Ovary (tissue), 9 donors: ENCODE data around the gene PLXNB2. TPM values are rescaled to one million over a fixed set of nuclear protein-coding genes. Genes with fewer than 3 reads are reported as not detected.

Experiments
- DNase-seq, 5 donors: peaks; one replicate each; pipeline ENCODE4 v3.0.0-alpha.2; 2019 to 2020
- H3K27ac ChIP-seq, 2 donors: fragments of 200-600 bp; one replicate each; pipeline versions ENCODE4 v1.5.1 to v1.8.0; 2019 to 2022
- H3K27me3 ChIP-seq: fragments of 200-600 bp; one replicate; pipeline ENCODE4 v1.8.0; 2022
- H3K36me3 ChIP-seq: fragments of 200-600 bp; sonication (generic); one replicate; pipeline ENCODE4 v1.5.1; 2019
- H3K4me1 ChIP-seq: one replicate; pipeline ENCODE4 v1.8.1; 2013; ENCODE audit warnings: mild to moderate bottlenecking, moderate library complexity; ENCODE audit not compliant: insufficient read depth
- H3K4me3 ChIP-seq: fragments of 200-600 bp; sonication (generic); one replicate; pipeline ENCODE4 v1.5.1; 2017
- H3K9me3 ChIP-seq, 2 donors: fragments of 200-600 bp in 1 of 2; sonication (generic) in 1 of 2; one replicate each; pipeline versions ENCODE4 v1.5.1 to v1.8.1; 2013 to 2019; ENCODE audit warnings: mild to moderate bottlenecking in 1 of 2, moderate library complexity in 1 of 2
- EP300 ChIP-seq: sonication (generic); formaldehyde crosslinking; IDR thresholded peaks from one replicate; pipeline ENCODE4 v1.6.1; 2017; ENCODE audit warnings: antibody characterized with exemption
- POLR2A ChIP-seq: fragments of 450-650 bp; IDR thresholded peaks from one replicate; pipeline ENCODE4 v1.6.1; 2017; ENCODE audit warnings: antibody characterized with exemption, mild to moderate bottlenecking, moderate library complexity
- WGBS, 3 donors: extraction: QIAGEN DNeasy Blood & Tissue Kit in 1 of 3; methylation state at CpG; one replicate each; pipeline versions ENCODE4 v1.1.5 to v1.1.7; 2013 to 2017; 5-methylcytosine and 5-hydroxymethylcytosine counted together
- intact Hi-C, 4 donors: fragments of 100-400 bp; cut with DNase I; formaldehyde crosslinking; loops; one replicate each; pipeline versions ENCODE4 v1.11.0 to v1.15.1; 2022 to 2023
- polyA plus RNA-seq, 2 donors: library from polyadenylated mRNA; stranded (reverse); fragments of 200-250 nt in 1 of 2; fragments of 350-450 nt in 1 of 2; fragmentation: Illumina TruSeq in 1 of 2; extraction: RNeasy Lipid Tissue Mini Kit (QIAGEN cat#74804) in 1 of 2; gene quantifications; one replicate each; pipeline ENCODE4 v1.2.3, GENCODE V29; 2013 to 2014
- total RNA-seq, 7 donors: library from RNA; depleted of rRNA in 2 of 7; stranded (reverse); fragments of >200 nt in 2 of 7; fragmentation: NEBNext Ultra II Directional in 3 of 7; extraction: Animal tissue kit (Norgen Biotek cat#: 25700) in 3 of 7; gene quantifications; one replicate each; pipeline versions ENCODE4 v1.1.0 to v1.2.4, GENCODE V29; 2016 to 2023
- TF ChIP-seq, protein P1 (sequence below), 3 donors: fragments of 450-650 bp in 2 of 3; fragments of 200-600 bp in 1 of 3; IDR thresholded peaks; one replicate each; pipeline versions ENCODE4 v1.5.1 to v1.8.0; 2016 to 2022; ENCODE audit warnings: antibody characterized with exemption in 3 of 3, mild to moderate bottlenecking in 1 of 3
- donor health status: DM: no; HTN: no; CAD: no; lungs with moderate emphysema.
- donor health status: DM: no; HTN: no; CAD: no.
- donor health status: Bipolar disorder and iron deficiency.
- donor health status: DM: yes; HTN: yes; CAD: no.
- donor health status: DM: no; HTN: no; CAD: no.
- donor health status: DM: yes; HTN: yes; CAD: no.

Gene PLXNB2
- total and polyA plus RNA-seq, 9 donors, result 26.5 to 274 (median 205) TPM

DNA sequence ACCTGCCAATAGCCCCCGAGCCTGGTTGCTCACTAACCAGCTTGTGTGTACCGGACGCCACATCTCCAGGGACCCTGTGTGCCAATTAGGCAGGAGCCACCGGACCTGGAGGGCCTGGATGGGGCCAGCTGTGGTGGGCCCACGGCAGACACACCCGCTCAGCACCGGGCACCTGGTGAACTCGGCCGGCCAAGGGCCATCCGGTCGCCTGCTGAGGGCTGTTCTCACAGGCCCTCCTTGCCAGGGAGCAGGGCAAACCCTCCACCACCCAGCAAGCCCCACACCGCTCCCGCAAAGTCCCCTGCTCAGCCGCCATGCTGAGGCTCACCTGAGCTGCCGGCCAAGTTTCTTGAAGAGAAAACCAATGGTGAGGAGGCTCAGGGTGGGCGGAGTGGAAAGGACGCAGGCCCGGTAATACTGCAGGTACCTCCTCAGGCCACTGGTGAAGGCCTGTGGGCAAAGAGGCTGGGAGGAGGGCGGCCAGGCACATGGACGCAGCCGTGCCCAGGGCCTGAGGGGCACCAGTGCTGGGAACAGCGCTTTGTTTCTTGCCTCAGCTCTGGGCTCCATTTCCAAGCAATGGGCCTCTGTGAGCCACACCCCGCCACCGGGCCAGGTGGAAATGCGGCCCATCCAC, 79.7 kb downstream of the PLXNB2 start:
- Histone ChIP-seq H3K4me3 (no peak overlapping the region), H3K9me3 (no peaks in the 10 kb centered on the region), H3K27me3 (no peaks in the 10 kb centered on the region), H3K36me3 (no peaks in the 10 kb centered on the region), H3K27ac (no peak overlapping the region), H3K4me1 (no peaks in the 10 kb centered on the region)
- WGBS, 3 donors, result 90 to 95% (median 94%) methylated on average over 25 of the region's 25 CpGs
- TF ChIP-seq, protein P1, sequence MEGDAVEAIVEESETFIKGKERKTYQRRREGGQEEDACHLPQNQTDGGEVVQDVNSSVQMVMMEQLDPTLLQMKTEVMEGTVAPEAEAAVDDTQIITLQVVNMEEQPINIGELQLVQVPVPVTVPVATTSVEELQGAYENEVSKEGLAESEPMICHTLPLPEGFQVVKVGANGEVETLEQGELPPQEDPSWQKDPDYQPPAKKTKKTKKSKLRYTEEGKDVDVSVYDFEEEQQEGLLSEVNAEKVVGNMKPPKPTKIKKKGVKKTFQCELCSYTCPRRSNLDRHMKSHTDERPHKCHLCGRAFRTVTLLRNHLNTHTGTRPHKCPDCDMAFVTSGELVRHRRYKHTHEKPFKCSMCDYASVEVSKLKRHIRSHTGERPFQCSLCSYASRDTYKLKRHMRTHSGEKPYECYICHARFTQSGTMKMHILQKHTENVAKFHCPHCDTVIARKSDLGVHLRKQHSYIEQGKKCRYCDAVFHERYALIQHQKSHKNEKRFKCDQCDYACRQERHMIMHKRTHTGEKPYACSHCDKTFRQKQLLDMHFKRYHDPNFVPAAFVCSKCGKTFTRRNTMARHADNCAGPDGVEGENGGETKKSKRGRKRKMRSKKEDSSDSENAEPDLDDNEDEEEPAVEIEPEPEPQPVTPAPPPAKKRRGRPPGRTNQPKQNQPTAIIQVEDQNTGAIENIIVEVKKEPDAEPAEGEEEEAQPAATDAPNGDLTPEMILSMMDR (IDR thresholded peaks at IDR 0.05), result no peak
- no peak for TF ChIP-seq EP300
- no peak for TF ChIP-seq POLR2A
- DNase-seq, result no peak
- intact Hi-C loops, result no loop called here

GRCh38 chr22:50226875-50227165, 80.6 kb downstream of the PLXNB2 start:
- intact Hi-C loops, result no loop called here
- H3K4me3 ChIP-seq, result no peak overlapping the region
- H3K9me3 ChIP-seq, result no peaks in the 10 kb centered on the region
- H3K27me3 ChIP-seq, result no peaks in the 10 kb centered on the region
- DNase-seq, result no peak
- H3K27ac ChIP-seq, result no peak overlapping the region
- H3K4me1 ChIP-seq, result no peaks in the 10 kb centered on the region
- WGBS, 3 donors, result 87 to 91% (median 89%) methylated on average over 12 to 18 of the region's 18 CpGs
- TF ChIP-seq POLR2A (no peak), EP300 (no peak)
- TF ChIP-seq, protein P1 (IDR thresholded peaks at IDR 0.05), result no peak
- H3K36me3 ChIP-seq, result no peaks in the 10 kb centered on the region

DNA sequence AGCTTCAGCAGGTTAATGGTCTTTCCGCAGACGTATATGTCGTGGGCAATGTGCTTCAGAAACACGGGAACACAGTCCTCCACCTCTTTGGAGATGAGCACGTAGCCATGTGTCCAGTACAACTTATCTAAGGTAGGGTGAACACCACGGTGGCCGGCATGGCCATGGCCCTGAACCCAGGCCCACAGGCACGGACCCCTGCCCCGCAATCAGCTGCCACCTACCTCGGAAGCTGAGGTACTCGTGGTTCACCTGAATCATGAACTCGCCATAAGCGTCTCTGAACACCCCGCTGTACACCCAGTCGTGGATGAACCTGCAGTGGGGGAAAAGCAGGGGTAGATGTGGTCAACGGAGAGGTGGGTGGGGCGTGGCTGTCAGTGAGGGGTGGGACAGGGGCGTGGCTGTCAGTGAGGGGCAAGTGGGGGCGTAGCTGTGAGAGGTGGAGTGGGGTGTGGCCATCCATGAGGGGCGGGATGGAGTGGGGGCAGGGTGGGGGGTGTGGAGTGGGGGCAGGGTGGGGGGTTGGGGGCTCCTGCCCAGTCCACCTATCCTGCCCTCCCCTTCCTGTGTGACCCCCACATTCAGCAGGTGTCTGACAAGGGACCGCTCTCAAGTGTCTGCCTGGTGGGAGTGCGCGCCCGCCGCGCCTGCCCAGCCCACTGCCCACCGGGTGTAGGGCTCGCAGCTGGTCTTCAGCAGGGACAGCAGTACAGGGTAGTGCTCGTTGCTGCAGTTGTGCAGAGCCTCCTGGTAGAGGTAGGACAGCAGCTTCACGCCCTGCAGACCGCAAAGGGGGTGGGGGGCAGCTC, 81.2 kb downstream of the PLXNB2 start:
- 87 to 90% (median 88%) methylated on average over 31 of the region's 31 CpGs for WGBS, 3 donors
- intact Hi-C loops, result no loop called here
- no peaks in the 10 kb centered on the region for H3K9me3 ChIP-seq
- H3K27ac ChIP-seq, result no peak overlapping the region
- H3K36me3 ChIP-seq, result no peaks in the 10 kb centered on the region
- H3K4me1 ChIP-seq, result no peaks in the 10 kb centered on the region
- no peaks in the 10 kb centered on the region for H3K27me3 ChIP-seq
- no peak overlapping the region for H3K4me3 ChIP-seq
- no peak for TF ChIP-seq EP300
- TF ChIP-seq, protein P1 (IDR thresholded peaks at IDR 0.05), result no peak
- no peak for TF ChIP-seq POLR2A
- DNase-seq, result no peak

GRCh38 chr22:50225200-50225969, 82.1 kb downstream of the PLXNB2 start:
- Histone ChIP-seq H3K27me3 (no peaks in the 10 kb centered on the region), H3K9me3 (no peaks in the 10 kb centered on the region), H3K27ac (no peak overlapping the region), H3K36me3 (no peaks in the 10 kb centered on the region), H3K4me1 (no peaks in the 10 kb centered on the region), H3K4me3 (no peak overlapping the region)
- WGBS, 3 donors, result 75 to 88% (median 76%) methylated on average over 22 to 24 of the region's 24 CpGs
- TF ChIP-seq POLR2A (no peak), EP300 (no peak)
- TF ChIP-seq, protein P1 (IDR thresholded peaks at IDR 0.05), result no peak
- no peak for DNase-seq
- intact Hi-C loops, result no loop called here

Other genes starting within 250 kb of the PLXNB2 start
- not detected for gene TTLL8, start 249.3 kb downstream of the PLXNB2 start, total RNA-seq
- not detected for gene TTLL8, start 249.3 kb downstream of the PLXNB2 start, polyA plus RNA-seq
- gene MLC1, start 222.2 kb downstream of the PLXNB2 start, total RNA-seq, result 1 to 10 TPM in 1 of 7 donors, under 1 TPM in 4, not detected in 2; 0.11 to 1.1 (median 0.35) TPM
- under 1 TPM; 0.27 to 0.67 TPM for gene MLC1, start 222.2 kb downstream of the PLXNB2 start, polyA plus RNA-seq
- 1 to 10 TPM in 6 of 7 donors, under 1 TPM in 1; 0.94 to 6.3 (median 2.5) TPM for gene MOV10L1, start 217.6 kb downstream of the PLXNB2 start, total RNA-seq
- gene MOV10L1, start 217.6 kb downstream of the PLXNB2 start, polyA plus RNA-seq, result 1 to 10 TPM; 1.6 to 2.0 TPM
- 1 to 10 TPM; 1.8 to 5.6 (median 3.1) TPM for gene PANX2, start 136.9 kb downstream of the PLXNB2 start, total RNA-seq
- gene PANX2, start 136.9 kb downstream of the PLXNB2 start, polyA plus RNA-seq, result 1 to 10 TPM in 1 of 2 donors, under 1 TPM in 1; 0.27 to 2.0 TPM
- gene TRABD, start 121.7 kb downstream of the PLXNB2 start, total RNA-seq, result 10 to 100 TPM; 23.5 to 35.2 (median 27.2) TPM
- 10 to 100 TPM in 1 of 2 donors, under 1 TPM in 1; 0.58 to 25.9 TPM for gene TRABD, start 121.7 kb downstream of the PLXNB2 start, polyA plus RNA-seq
- gene SELENOO, start 106.6 kb downstream of the PLXNB2 start, total RNA-seq, result 10 to 100 TPM; 18.9 to 31.1 (median 23.0) TPM
- 10 to 100 TPM in 1 of 2 donors, under 1 TPM in 1; 0.40 to 23.4 TPM for gene SELENOO, start 106.6 kb downstream of the PLXNB2 start, polyA plus RNA-seq
- 10 to 100 TPM; 35.9 to 52.2 (median 40.8) TPM for gene TUBGCP6, start 62.6 kb downstream of the PLXNB2 start, total RNA-seq
- gene TUBGCP6, start 62.6 kb downstream of the PLXNB2 start, polyA plus RNA-seq, result 10 to 100 TPM in 1 of 2 donors, 1 to 10 TPM in 1; 7.5 to 42.6 TPM
- 10 to 100 TPM; 24.9 to 44.6 (median 41.1) TPM for gene HDAC10, start 56.4 kb downstream of the PLXNB2 start, total RNA-seq
- 10 to 100 TPM in 1 of 2 donors, 1 to 10 TPM in 1; 2.3 to 33.2 TPM for gene HDAC10, start 56.4 kb downstream of the PLXNB2 start, polyA plus RNA-seq
- gene MAPK12, start 46.0 kb downstream of the PLXNB2 start, total RNA-seq, result 10 to 100 TPM in 6 of 7 donors, 1 to 10 TPM in 1; 7.9 to 35.3 (median 23.3) TPM
- gene MAPK12, start 46.0 kb downstream of the PLXNB2 start, polyA plus RNA-seq, result 10 to 100 TPM in 1 of 2 donors, under 1 TPM in 1; 0.87 to 26.5 TPM
- gene MAPK11, start 37.3 kb downstream of the PLXNB2 start, total RNA-seq, result 10 to 100 TPM in 4 of 7 donors, 1 to 10 TPM in 3; 2.0 to 31.6 (median 12.0) TPM
- 10 to 100 TPM in 1 of 2 donors, under 1 TPM in 1; 0.92 to 13.0 TPM for gene MAPK11, start 37.3 kb downstream of the PLXNB2 start, polyA plus RNA-seq
- 10 to 100 TPM in 2 of 7 donors, 1 to 10 TPM in 5; 2.6 to 17.3 (median 7.4) TPM for gene DENND6B, start 19.4 kb upstream of the PLXNB2 start, total RNA-seq
- gene DENND6B, start 19.4 kb upstream of the PLXNB2 start, polyA plus RNA-seq, result 1 to 10 TPM in 1 of 2 donors, under 1 TPM in 1; 0.38 to 5.6 TPM
- gene PPP6R2, start 35.7 kb upstream of the PLXNB2 start, total RNA-seq, result 10 to 100 TPM; 30.1 to 52.9 (median 37.8) TPM
- gene PPP6R2, start 35.7 kb upstream of the PLXNB2 start, polyA plus RNA-seq, result 10 to 100 TPM in 1 of 2 donors, 1 to 10 TPM in 1; 8.2 to 33.4 TPM
- 10 to 100 TPM; 25.6 to 86.0 (median 65.1) TPM for gene SBF1, start 167.4 kb upstream of the PLXNB2 start, total RNA-seq
- 10 to 100 TPM in 1 of 2 donors, 1 to 10 TPM in 1; 1.9 to 36.7 TPM for gene SBF1, start 167.4 kb upstream of the PLXNB2 start, polyA plus RNA-seq
- gene ADM2, start 173.9 kb upstream of the PLXNB2 start, total RNA-seq, result 1 to 10 TPM in 1 of 7 donors, under 1 TPM in 3, not detected in 3; 0.11 to 2.6 (median 0.21) TPM
- gene ADM2, start 173.9 kb upstream of the PLXNB2 start, polyA plus RNA-seq, result under 1 TPM; 0.01 to 0.03 TPM
- gene MIOX, start 179.2 kb upstream of the PLXNB2 start, total RNA-seq, result under 1 TPM in 1 of 7 donors, not detected in 6; 0.20 TPM
- gene MIOX, start 179.2 kb upstream of the PLXNB2 start, polyA plus RNA-seq, result not detected
- 10 to 100 TPM; 43.6 to 76.6 (median 60.9) TPM for gene LMF2, start 200.1 kb upstream of the PLXNB2 start, total RNA-seq
- gene LMF2, start 200.1 kb upstream of the PLXNB2 start, polyA plus RNA-seq, result 10 to 100 TPM in 1 of 2 donors, 1 to 10 TPM in 1; 1.5 to 52.3 TPM
- gene NCAPH2, start 200.6 kb upstream of the PLXNB2 start, total RNA-seq, result 10 to 100 TPM; 37.1 to 61.5 (median 53.7) TPM
- gene NCAPH2, start 200.6 kb upstream of the PLXNB2 start, polyA plus RNA-seq, result 10 to 100 TPM; 11.5 to 49.0 TPM
- 1 to 10 TPM in 2 of 7 donors, under 1 TPM in 2, not detected in 3; 0.73 to 5.1 (median 2.6) TPM for gene SCO2, start 218.0 kb upstream of the PLXNB2 start, total RNA-seq
- gene SCO2, start 218.0 kb upstream of the PLXNB2 start, polyA plus RNA-seq, result under 1 TPM in 1 of 2 donors, not detected in 1; 0.75 TPM
- gene TYMP, start 222.4 kb upstream of the PLXNB2 start, total RNA-seq, result 10 to 100 TPM in 5 of 7 donors, 1 to 10 TPM in 2; 6.6 to 72.4 (median 15.9) TPM
- gene TYMP, start 222.4 kb upstream of the PLXNB2 start, polyA plus RNA-seq, result 1 to 10 TPM; 2.7 to 8.4 TPM
- gene KLHDC7B, start 238.3 kb upstream of the PLXNB2 start, total RNA-seq, result under 1 TPM in 5 of 7 donors, not detected in 2; 0.10 to 0.12 (median 0.10) TPM
- gene KLHDC7B, start 238.3 kb upstream of the PLXNB2 start, polyA plus RNA-seq, result under 1 TPM; 0.04 to 0.13 TPM